Testis (tissue), 2 donors: Measurements from ENCODE around the gene SLX4.

Experiments
- CTCF ChIP-seq, 3 experiments: fragments of 450-650 bp in 2 of 3; fragments of 200-600 bp in 1 of 3; sonication (generic) in 1 of 3; IDR thresholded peaks; one replicate each; pipeline ENCODE4 v1.5.1; 2016 to 2019; ENCODE audit warnings: antibody characterized with exemption in 3 of 3, mild to moderate bottlenecking in 2 of 3, moderate library complexity in 1 of 3
- POLR2A ChIP-seq: fragments of 450-650 bp; IDR thresholded peaks from one replicate; pipeline ENCODE4 v1.6.1; 2017; ENCODE audit warnings: antibody characterized with exemption, mild to moderate bottlenecking, moderate library complexity

DNA sequence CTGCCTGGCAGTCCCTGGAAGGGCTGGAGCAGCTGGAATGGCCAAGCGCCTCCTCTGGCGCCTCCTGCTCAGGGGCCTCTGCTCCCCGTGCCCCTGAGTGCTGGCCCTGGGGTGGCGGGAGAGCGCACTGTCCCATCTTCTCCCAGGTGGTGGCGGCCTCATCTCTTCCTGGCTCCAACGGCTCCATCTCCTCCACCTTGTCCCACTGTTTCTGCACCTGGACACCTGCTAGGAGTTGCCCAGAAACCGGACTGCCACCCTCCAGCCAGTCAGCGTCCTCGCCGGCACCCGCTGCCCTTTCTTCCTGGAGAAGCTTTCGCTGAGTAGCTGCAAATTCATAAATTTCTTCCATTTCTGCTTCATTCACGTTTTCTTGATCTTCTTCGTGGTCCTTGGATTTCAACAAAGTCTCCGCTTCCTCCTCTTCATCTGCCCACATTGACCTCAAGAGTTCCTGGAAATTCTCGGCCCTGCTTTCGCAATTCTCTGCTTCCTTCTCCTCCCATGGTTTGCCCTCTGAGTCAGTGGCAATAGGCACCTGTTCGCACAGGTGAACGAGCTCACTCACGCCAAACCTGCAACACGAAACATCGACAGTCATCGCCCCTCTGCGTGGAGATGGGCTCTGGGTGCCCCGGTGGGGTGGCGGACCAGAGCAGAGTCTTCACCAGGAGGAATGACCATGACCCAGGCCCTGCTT lies 20.5 kb downstream of the SLX4 start:
- no peak for TF ChIP-seq POLR2A
- no peak for TF ChIP-seq CTCF (IDR thresholded peaks at IDR 0.05)
